Pancreas (tissue), 10 donors: ENCODE results near the gene SWAP70. TPM values are rescaled to one million over a fixed set of nuclear protein-coding genes. Genes with fewer than 3 reads are reported as not detected.

Source experiments
- ATAC-seq, 4 donors: fragments of 200-7000 bp; cut with Tn5 transposase; one replicate each; pipeline versions ENCODE4 v1.8.0 to v1.9.1; 2020; ENCODE audit warnings: mild to moderate bottlenecking in 4 of 4, moderate library complexity in 4 of 4
- DNase-seq, 6 donors: peaks; one replicate each; pipeline ENCODE4 v3.0.0-alpha.2; 2020
- FAIRE-seq: peaks from 2 replicates; lab custom pipeline; 2012; peaks lifted over from hg19 to GRCh38; lab: Jason Lieb, UNC
- H3K27ac ChIP-seq, 4 donors: fragments of 200-600 bp; sonication (generic); 1 replicate in 3 of 4; 2 replicates in 1 of 4; pipeline versions ENCODE4 v1.5.0 to v1.8.0; 2020
- H3K27me3 ChIP-seq, 4 donors: fragments of 200-600 bp; one replicate each; pipeline ENCODE4 v1.8.0; 2021
- H3K36me3 ChIP-seq, 3 donors: fragments of 200-600 bp; sonication (generic) in 1 of 3; one replicate each; pipeline versions ENCODE4 v1.5.0 to v1.8.0; 2020 to 2021
- H3K4me1 ChIP-seq, 3 donors: fragments of 200-600 bp; one replicate each; pipeline ENCODE4 v1.8.0; 2021
- H3K4me3 ChIP-seq, 4 donors: fragments of 200-600 bp; sonication (generic) in 2 of 4; one replicate each; pipeline versions ENCODE4 v1.5.0 to v1.8.0; 2020 to 2021
- H3K9me3 ChIP-seq, 4 donors: fragments of 200-600 bp; one replicate each; pipeline ENCODE4 v1.8.0; 2021
- WGBS, 2 donors: extraction: QIAGEN DNeasy Blood & Tissue Kit; methylation state at CpG; one replicate each; pipeline ENCODE4 v1.1.7; 2013; 5-methylcytosine and 5-hydroxymethylcytosine counted together
- intact Hi-C, 3 donors: fragments of 100-400 bp; cut with DNase I; formaldehyde crosslinking; loops; one replicate each; pipeline versions ENCODE4 v1.11.1 to v1.14.2; 2022
- polyA plus RNA-seq, 2 donors: library from polyadenylated mRNA; stranded (reverse); fragments of 200-250 nt; gene quantifications; one replicate each; pipeline ENCODE4 v1.2.3, GENCODE V29; 2013
- total RNA-seq, 6 donors: library from RNA; stranded (reverse); fragmentation: NEBNext Ultra II Directional in 4 of 6; extraction: Animal tissue kit (Norgen Biotek cat#: 25700) in 4 of 6; gene quantifications; one replicate each; pipeline versions ENCODE4 v1.2.1 to v1.2.4, GENCODE V29; 2021 to 2023
- TF ChIP-seq, protein P1 (sequence below), 4 donors: fragments of 200-600 bp; sonication (generic) in 3 of 4; IDR thresholded peaks; one replicate each; pipeline versions ENCODE4 v1.5.0 to v1.8.0; 2021; ENCODE audit warnings: antibody characterized with exemption in 4 of 4
- donor health status: healthy with polysubstance abuse.
- donor health status: DM: no; HTN: no; CAD: no; lungs with moderate emphysema.
- donor health status: DM: no; HTN: no; CAD: no.
- donor health status: control.
- donor health status: control.
- donor health status: Bipolar disorder and iron deficiency.
- donor health status: DM: yes; HTN: yes; CAD: no.
- donor health status: DM: no; HTN: no; CAD: no.
- donor health status: DM: no; HTN: no; CAD: no.
- donor health status: DM: yes; HTN: yes; CAD: no.

The SWAP70 gene
- total and polyA plus RNA-seq, 8 donors: 4.8 to 22.3 (median 10.3) TPM

DNA sequence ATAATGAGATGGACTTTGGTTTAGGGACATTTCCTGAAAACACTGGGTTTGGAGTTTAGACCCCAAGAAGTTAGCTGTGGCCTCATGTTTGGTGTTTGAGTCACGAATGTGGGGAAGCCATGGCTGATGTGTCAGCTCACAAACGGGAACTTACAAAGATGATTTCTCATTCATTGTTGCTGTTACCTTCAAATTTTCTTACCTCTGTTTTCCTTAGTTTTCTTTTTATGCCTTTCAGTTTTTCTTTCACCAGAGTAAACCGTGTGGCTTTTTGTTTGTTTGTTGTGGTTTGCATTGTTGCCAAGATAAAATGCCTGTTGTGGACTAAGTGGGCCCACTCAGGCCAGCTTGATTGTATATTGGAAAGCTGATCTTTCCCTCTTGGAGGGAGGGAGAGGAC, 89.1 kb downstream of the SWAP70 start:
- TF ChIP-seq, protein P1, sequence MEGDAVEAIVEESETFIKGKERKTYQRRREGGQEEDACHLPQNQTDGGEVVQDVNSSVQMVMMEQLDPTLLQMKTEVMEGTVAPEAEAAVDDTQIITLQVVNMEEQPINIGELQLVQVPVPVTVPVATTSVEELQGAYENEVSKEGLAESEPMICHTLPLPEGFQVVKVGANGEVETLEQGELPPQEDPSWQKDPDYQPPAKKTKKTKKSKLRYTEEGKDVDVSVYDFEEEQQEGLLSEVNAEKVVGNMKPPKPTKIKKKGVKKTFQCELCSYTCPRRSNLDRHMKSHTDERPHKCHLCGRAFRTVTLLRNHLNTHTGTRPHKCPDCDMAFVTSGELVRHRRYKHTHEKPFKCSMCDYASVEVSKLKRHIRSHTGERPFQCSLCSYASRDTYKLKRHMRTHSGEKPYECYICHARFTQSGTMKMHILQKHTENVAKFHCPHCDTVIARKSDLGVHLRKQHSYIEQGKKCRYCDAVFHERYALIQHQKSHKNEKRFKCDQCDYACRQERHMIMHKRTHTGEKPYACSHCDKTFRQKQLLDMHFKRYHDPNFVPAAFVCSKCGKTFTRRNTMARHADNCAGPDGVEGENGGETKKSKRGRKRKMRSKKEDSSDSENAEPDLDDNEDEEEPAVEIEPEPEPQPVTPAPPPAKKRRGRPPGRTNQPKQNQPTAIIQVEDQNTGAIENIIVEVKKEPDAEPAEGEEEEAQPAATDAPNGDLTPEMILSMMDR (IDR thresholded peaks at IDR 0.05): no peak
- intact Hi-C loops: loop anchor here in 1 of 3 donors (10.0 kb wide), 1 partner anchor 572 kb away; no protein-coding TSS in a partner anchor
- FAIRE-seq (no peak), ATAC-seq (no peak), DNase-seq (no peak)
- Histone ChIP-seq H3K9me3 (no peaks in the 10 kb centered on the region), H3K4me1 (no peaks in the 10 kb centered on the region), H3K4me3 (no peak overlapping the region), H3K36me3 (peaks cover 0 to 6% (median 0%) of the 10 kb centered on the region in 3 donors), H3K27ac (no peak overlapping the region), H3K27me3 (no peaks in the 10 kb centered on the region)
- WGBS, 2 donors: 81 to 89% methylated on average over 3 of the region's 3 CpGs

- Histone ChIP-seq H3K4me3 (no peak overlapping the region), H3K36me3 (peaks cover 0 to 6% (median 0%) of the 10 kb centered on the region in 3 donors), H3K4me1 (peaks cover 0 to 3% (median under 1%) of the 10 kb centered on the region in 3 donors), H3K27ac (no peak overlapping the region), H3K27me3 (no peaks in the 10 kb centered on the region), H3K9me3 (no peaks in the 10 kb centered on the region)
- intact Hi-C loops: loop anchor here in 1 of 3 donors (10.0 kb wide), 1 partner anchor 571 kb away; no protein-coding TSS in a partner anchor
- DNase-seq (no peak), ATAC-seq (no peak), FAIRE-seq (no peak)
- TF ChIP-seq, protein P1 (IDR thresholded peaks at IDR 0.05): no peak
- 90 to 93% methylated on average over 3 of the region's 3 CpGs for WGBS, 2 donors
These were observed 90.2 kb downstream of the SWAP70 start for GRCh38 chr11:9754010-9754471.

DNA sequence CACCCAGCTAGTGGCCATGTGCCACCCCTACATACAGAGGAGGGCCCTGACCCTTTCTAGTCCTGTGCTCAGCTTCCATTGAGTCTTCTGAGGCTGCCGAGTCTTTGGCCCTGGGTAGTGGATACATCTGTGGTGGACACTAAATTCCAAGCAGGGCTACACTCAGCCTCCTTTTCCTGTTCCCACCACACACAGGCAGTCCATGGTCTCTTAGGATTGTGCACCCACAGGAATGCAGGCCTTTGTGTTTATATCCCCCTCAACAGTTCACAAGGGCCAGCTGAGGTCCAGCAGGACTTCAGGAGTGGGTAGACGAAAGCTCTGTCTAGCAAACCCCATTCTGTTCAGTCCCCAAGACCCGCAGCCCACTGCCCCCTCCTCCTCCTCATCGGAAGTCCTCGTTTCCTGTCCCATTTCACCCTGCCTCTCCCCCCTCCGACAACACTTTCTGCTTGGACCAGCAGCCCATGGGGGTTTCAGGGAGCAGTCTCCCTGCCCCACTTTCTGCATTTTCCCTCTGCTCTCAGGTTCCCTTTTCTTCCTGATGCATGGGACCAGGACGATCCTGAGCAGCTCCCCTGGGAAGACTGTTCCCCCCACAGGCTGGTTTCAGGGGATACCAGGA, 91.8 kb downstream of the SWAP70 start:
- H3K27ac ChIP-seq: no peak overlapping the region
- DNase-seq: no peak
- H3K9me3 ChIP-seq: no peaks in the 10 kb centered on the region
- ATAC-seq: no peak
- FAIRE-seq: no peak
- no peak overlapping the region for H3K4me3 ChIP-seq
- TF ChIP-seq, protein P1 (IDR thresholded peaks at IDR 0.05): no peak
- WGBS, 2 donors: 65 to 75% methylated on average over 6 to 7 of the region's 7 CpGs
- intact Hi-C loops: loop anchor here in 1 of 3 donors (5.0 to 10.0 kb wide), 2 partner anchors 217 to 569 kb away; no protein-coding TSS in a partner anchor
- H3K27me3 ChIP-seq: no peaks in the 10 kb centered on the region
- peaks cover 6 to 11% (median 10%) of the 10 kb centered on the region in 3 donors for H3K4me1 ChIP-seq
- no peaks in the 10 kb centered on the region for H3K36me3 ChIP-seq

DNA sequence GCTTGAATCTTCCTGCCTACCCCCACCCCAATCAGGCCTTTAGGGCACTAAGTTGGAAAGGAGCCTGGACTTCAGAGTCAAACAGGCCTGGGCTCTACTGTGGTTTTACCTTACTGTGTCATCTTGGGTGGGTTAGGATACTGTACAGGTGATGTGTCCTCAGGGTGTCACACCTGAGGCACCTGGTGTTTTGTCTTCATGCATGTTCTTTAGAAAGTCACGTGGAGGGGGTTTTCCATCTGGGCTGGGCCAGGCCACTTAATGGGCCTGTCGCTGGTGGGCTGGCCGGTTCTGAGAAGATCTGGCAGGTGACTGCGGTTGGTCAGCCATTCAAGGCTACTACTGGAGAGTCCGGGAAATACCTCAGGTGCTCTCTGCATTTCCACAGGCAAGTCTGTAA, 92.6 kb downstream of the SWAP70 start:
- H3K4me3 ChIP-seq: no peak overlapping the region
- intact Hi-C loops: loop anchor here in 1 of 3 donors (5.0 to 10.0 kb wide), 2 partner anchors 216 to 568 kb away; no protein-coding TSS in a partner anchor
- H3K4me1 ChIP-seq: peaks cover 6 to 11% (median 10%) of the 10 kb centered on the region in 3 donors
- H3K36me3 ChIP-seq: no peaks in the 10 kb centered on the region
- DNase-seq (peak in 1 of 6 donors; percentile 54), ATAC-seq (no peak), FAIRE-seq (no peak)
- no peaks in the 10 kb centered on the region for H3K9me3 ChIP-seq
- H3K27ac ChIP-seq: no peak overlapping the region
- no peaks in the 10 kb centered on the region for H3K27me3 ChIP-seq
- 54 to 58% methylated on average over 5 of the region's 5 CpGs for WGBS, 2 donors
- TF ChIP-seq, protein P1 (IDR thresholded peaks at IDR 0.05): no peak

DNA sequence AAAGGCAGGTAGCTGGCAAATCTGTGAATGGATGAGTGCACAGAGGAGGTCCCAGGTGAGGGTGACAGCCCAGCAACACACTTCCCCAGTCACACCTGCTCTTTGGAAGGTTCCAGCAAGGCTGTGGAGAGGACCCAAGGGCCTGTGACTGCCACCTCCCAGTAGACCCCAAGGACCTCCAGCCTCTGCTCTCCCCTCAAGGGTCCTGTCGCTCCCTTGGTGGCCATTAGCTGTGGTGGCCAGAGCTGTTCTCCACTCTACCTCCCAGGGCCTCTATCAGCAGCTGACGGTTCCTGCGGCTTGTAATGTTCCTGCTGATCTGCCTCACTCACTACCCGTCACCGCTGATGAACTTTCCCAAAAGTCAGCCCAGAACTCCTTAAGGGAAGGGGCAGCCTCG, 93.0 kb downstream of the SWAP70 start:
- Histone ChIP-seq H3K36me3 (no peaks in the 10 kb centered on the region), H3K27me3 (no peaks in the 10 kb centered on the region), H3K9me3 (no peaks in the 10 kb centered on the region), H3K4me3 (no peak overlapping the region), H3K4me1 (peaks cover 6 to 11% (median 10%) of the 10 kb centered on the region in 3 donors), H3K27ac (no peak overlapping the region)
- no peak for DNase-seq
- WGBS, 2 donors: 95 to 96% methylated on average over 6 of the region's 6 CpGs
- no peak for FAIRE-seq
- no peak for ATAC-seq
- intact Hi-C loops: loop anchor here in 1 of 3 donors (5.0 to 10.0 kb wide), 2 partner anchors 215 to 568 kb away; no protein-coding TSS in a partner anchor
- TF ChIP-seq, protein P1 (IDR thresholded peaks at IDR 0.05): no peak
